HG02973 (cell line): ENCODE results near the gene SIRPB2.

Experiments
- ATAC-seq: cut with Tn5 transposase; IDR thresholded peaks from one replicate; pipeline ENCODE4 v1.9.1; 2021; ENCODE audit warnings: moderate library complexity; ENCODE audit not compliant: unreplicated experiment

SIRPB2 gene

GRCh38 chr20:1491281-1491840, at the start of gene SIRPB2:
Gene SIRPB2, minus strand, starts transcription at chr20:1491420. Its CDS starts 61 bp downstream, at chr20:1491359.
- no peak for ATAC-seq

- ATAC-seq, result no peak
These were observed 48.7 kb upstream of the SIRPB2 start for GRCh38 chr20:1539816-1540419.

- ATAC-seq, result no peak
These were observed 47.4 kb upstream of the SIRPB2 start for GRCh38 chr20:1538655-1539054.

- no peak for ATAC-seq
These were observed 46.5 kb upstream of the SIRPB2 start for GRCh38 chr20:1537731-1538058.

- ATAC-seq, result no peak
These were observed 45.9 kb upstream of the SIRPB2 start for GRCh38 chr20:1536893-1537730.

GRCh38 chr20:1535420-1536175, 44.4 kb upstream of the SIRPB2 start:
- ATAC-seq, result peak; percentile 92

- ATAC-seq, result no peak
These were observed 43.3 kb upstream of the SIRPB2 start for GRCh38 chr20:1534526-1534925.

- ATAC-seq, result no peak
These were observed 41.8 kb upstream of the SIRPB2 start for GRCh38 chr20:1533059-1533458.

GRCh38 chr20:1528811-1529210, 37.6 kb upstream of the SIRPB2 start:
- ATAC-seq, result no peak

GRCh38 chr20:1527923-1528322, 36.7 kb upstream of the SIRPB2 start:
- no peak for ATAC-seq

GRCh38 chr20:1526896-1527295, 35.7 kb upstream of the SIRPB2 start:
- no peak for ATAC-seq

GRCh38 chr20:1526310-1526709, 35.1 kb upstream of the SIRPB2 start:
- ATAC-seq, result no peak

- no peak for ATAC-seq
These were observed 32.8 kb upstream of the SIRPB2 start for GRCh38 chr20:1524004-1524403.

GRCh38 chr20:1517010-1517409, 25.8 kb upstream of the SIRPB2 start:
- no peak for ATAC-seq

- no peak for ATAC-seq
These were observed 22.6 kb upstream of the SIRPB2 start for GRCh38 chr20:1513801-1514200.

- no peak for ATAC-seq
These were observed 18.0 kb upstream of the SIRPB2 start for GRCh38 chr20:1509237-1509636.

- no peak for ATAC-seq
These were observed 17.4 kb upstream of the SIRPB2 start for GRCh38 chr20:1508574-1508973.

- no peak for ATAC-seq
These were observed 16.1 kb upstream of the SIRPB2 start for GRCh38 chr20:1507276-1507675.

GRCh38 chr20:1505871-1506270, 14.7 kb upstream of the SIRPB2 start:
- ATAC-seq, result no peak

GRCh38 chr20:1505361-1505760, 14.1 kb upstream of the SIRPB2 start:
- ATAC-seq, result no peak

- ATAC-seq, result peak; percentile 96
These were observed 12.5 kb upstream of the SIRPB2 start for GRCh38 chr20:1503564-1504227.
